Brain microvascular endothelial cell (primary cell): ENCODE measurements around the gene SLC4A8.

ENCODE experiments used
- DNase-seq: peaks from one replicate; pipeline ENCODE4 v3.0.0-alpha.2; 2020
- H3K27ac ChIP-seq: fragments of 250-450 bp; sonication (Bioruptor Pico); 2 replicates; pipeline ENCODE4 v1.5.1; 2020; ENCODE audit warnings: mild to moderate bottlenecking, moderate library complexity
- H3K27me3 ChIP-seq: fragments of 250-450 bp; sonication (Bioruptor Pico); replicated peaks from 2 replicates; pipeline ENCODE4 v1.5.1; 2020; ENCODE audit warnings: mild to moderate bottlenecking
- H3K36me3 ChIP-seq: fragments of 250-450 bp; sonication (Bioruptor Pico); replicated peaks from 2 replicates; pipeline ENCODE4 v1.5.1; 2020; ENCODE audit warnings: mild to moderate bottlenecking
- H3K4me3 ChIP-seq: 2 replicates; pipeline ENCODE4 v1.5.1; 2011; ENCODE audit warnings: low read depth, mild to moderate bottlenecking, control low read depth, low read length, moderate library complexity
- in situ Hi-C: cut with HindIII; loops from 2 replicates; pipeline ENCODE4 v1.10.0; 2017; ENCODE audit warnings: low sequenced_read_pairs, low pct_ligation_motif_present
- TF ChIP-seq, protein P1 (sequence below): IDR thresholded peaks from 2 replicates; pipeline ENCODE4 v1.5.1; 2011; ENCODE audit warnings: low read depth, mild to moderate bottlenecking, moderate library complexity, low read length, control low read depth, inconsistent platforms; ENCODE audit errors: missing control alignments

SLC4A8 gene

DNA sequence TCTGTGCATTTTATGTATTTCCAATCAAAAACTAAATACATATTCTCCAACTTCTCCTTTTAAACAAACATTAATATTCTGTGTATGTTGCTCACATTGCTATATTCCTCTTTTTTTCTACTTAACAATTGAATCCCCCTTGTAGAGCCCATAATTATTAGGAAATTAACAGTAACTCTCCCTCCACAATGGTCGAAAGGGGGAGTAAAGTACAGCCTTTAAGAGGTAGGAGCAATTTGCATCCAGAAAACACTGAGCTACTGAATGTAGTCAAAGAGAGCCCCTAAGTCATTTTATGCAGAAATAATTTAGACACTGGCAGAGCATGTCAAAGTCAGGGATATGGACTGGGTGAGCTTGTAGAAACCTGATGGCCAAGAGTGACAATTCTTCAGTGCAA lies 109.2 kb downstream of the SLC4A8 start:
- Histone ChIP-seq H3K27me3 (peaks cover 10% of the 10 kb centered on the region), H3K27ac (no peak overlapping the region), H3K4me3 (no peak overlapping the region), H3K36me3 (no peaks in the 10 kb centered on the region)
- no peak for DNase-seq
- TF ChIP-seq, protein P1, sequence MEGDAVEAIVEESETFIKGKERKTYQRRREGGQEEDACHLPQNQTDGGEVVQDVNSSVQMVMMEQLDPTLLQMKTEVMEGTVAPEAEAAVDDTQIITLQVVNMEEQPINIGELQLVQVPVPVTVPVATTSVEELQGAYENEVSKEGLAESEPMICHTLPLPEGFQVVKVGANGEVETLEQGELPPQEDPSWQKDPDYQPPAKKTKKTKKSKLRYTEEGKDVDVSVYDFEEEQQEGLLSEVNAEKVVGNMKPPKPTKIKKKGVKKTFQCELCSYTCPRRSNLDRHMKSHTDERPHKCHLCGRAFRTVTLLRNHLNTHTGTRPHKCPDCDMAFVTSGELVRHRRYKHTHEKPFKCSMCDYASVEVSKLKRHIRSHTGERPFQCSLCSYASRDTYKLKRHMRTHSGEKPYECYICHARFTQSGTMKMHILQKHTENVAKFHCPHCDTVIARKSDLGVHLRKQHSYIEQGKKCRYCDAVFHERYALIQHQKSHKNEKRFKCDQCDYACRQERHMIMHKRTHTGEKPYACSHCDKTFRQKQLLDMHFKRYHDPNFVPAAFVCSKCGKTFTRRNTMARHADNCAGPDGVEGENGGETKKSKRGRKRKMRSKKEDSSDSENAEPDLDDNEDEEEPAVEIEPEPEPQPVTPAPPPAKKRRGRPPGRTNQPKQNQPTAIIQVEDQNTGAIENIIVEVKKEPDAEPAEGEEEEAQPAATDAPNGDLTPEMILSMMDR = peak; percentile 25
- in situ Hi-C loops = no loop called here

DNA sequence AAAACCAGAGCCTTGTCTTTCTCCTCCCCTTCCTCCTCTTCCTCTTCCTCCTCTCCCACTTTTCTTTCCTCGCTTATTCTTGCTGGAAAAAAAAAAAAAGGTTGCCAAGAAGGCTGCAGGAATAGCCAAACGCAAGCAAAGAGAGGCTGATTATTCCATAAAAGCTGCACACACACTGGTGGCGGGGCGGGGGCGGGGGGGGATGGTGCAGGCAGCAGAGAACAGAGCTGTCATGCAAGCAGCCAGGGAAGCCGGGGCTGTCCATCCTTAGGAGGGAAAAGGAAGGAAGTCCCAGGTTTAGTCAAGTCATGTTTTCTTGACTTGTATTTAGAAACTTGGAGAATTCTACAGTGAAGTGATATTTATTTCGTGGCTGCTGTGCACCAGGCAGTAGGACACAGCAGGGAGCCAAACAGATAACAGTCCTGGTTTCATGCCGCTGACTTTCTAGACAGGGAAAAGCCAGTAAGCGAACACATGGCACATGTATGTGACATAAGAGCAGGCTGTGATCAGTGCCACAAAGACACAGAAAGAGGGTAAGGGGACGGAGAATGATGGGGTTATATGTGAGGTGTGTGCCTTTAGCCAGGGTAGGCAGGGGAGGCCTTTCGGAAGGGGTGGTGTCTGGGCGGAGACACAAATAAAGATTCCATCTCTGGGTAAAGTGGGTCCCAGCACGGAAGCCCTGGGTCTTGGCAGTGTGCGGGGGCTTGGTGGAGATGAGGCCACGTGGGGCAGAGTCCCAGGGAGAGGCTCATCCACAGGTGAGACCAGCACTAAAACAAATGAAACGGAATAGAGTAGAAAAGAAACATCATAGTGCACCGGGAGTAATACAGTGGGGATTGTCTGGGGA lies 109.8 kb downstream of the SLC4A8 start:
- no peak overlapping the region for H3K27ac ChIP-seq
- no peak for DNase-seq
- H3K27me3 ChIP-seq = peaks cover 10% of the 10 kb centered on the region
- no peaks in the 10 kb centered on the region for H3K36me3 ChIP-seq
- no peak overlapping the region for H3K4me3 ChIP-seq
- TF ChIP-seq, protein P1 = no peak
- in situ Hi-C loops = no loop called here

DNA sequence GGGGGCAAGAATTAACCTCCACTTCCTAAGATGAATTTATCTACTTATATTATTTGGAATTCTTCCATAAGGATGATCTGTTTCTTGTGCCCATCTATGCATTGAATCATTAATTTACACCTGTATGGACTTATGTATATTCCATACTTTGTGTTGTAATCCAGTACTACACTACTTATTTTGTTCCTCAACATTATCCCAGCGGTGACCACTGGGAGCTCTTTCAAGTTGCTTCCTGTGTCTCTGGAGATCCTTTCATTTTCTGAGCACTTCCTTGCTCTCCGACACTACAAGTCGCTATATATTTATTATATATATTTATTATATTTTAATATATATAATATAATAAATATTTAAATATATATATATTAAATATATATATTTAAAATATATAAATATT lies 111.5 kb downstream of the SLC4A8 start:
- DNase-seq = no peak
- H3K4me3 ChIP-seq = no peak overlapping the region
- TF ChIP-seq, protein P1 = peak; percentile 45
- H3K36me3 ChIP-seq = no peaks in the 10 kb centered on the region
- peaks cover 10% of the 10 kb centered on the region for H3K27me3 ChIP-seq
- in situ Hi-C loops = no loop called here
- H3K27ac ChIP-seq = no peak overlapping the region

DNA sequence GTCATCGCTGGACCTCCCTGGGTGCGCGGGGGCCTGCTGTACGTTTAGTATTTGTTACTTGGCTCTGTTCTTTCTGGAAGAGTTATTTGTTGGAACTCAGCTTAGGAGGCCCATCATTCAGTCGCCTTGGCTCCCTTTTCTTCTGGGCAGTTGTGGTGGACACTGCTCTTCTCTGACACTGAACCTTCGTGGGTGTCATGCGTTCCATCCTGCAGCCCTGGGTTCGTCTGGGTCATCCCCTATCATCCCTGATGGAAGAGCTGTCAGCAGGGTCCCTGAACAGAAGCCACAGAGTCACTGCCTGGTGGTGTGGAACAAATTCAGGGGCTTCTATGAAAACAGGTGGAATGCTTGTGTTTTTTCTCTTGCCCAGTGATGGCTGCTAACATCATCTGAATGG lies 113.5 kb downstream of the SLC4A8 start:
- no peak for DNase-seq

DNA sequence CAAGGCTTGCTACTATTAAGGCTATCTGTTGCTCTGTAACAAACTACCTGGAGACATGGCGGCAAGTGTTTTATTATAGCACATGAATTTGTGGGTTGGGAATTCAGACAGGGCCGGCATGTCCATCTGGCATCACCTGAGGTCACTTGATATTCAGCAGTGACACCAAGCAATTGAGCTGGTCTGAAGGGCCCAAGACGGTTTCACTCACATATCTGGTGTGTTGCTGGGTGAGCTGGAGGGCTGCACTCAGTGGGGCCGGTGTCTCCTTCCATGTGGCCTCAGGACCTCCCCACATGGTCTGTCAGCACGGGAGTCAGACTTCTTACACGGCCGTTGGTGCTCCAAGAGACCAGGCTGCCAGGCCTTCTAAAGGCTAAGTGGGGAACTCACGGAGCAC lies 114.0 kb downstream of the SLC4A8 start:
- TF ChIP-seq, protein P1 = no peak
- H3K36me3 ChIP-seq = no peaks in the 10 kb centered on the region
- H3K4me3 ChIP-seq = no peak overlapping the region
- in situ Hi-C loops = no loop called here
- no peak overlapping the region for H3K27ac ChIP-seq
- DNase-seq = no peak
- H3K27me3 ChIP-seq = peaks cover 7% of the 10 kb centered on the region

More for the DNA sequence above, 113.5 kb downstream of the SLC4A8 start:
- Histone ChIP-seq H3K4me3 (no peak overlapping the region), H3K36me3 (no peaks in the 10 kb centered on the region), H3K27ac (no peak overlapping the region), H3K27me3 (peaks cover 7% of the 10 kb centered on the region)
- in situ Hi-C loops = no loop called here
- TF ChIP-seq, protein P1 = no peak
